K562 (cell line): ENCODE results near the gene CRABP1. TPM values are rescaled to one million over a fixed set of nuclear protein-coding genes. Genes with fewer than 3 reads are reported as not detected.

Experiments
- ATAC-seq: fragments of 200-7000 bp; cut with Tn5 transposase; 3 replicates; pipeline ENCODE4 v1.9.1; 2020; ENCODE audit warnings: moderate library complexity
- BruUV-seq: library from RNA; stranded (reverse); fragments of 400-500 nt; replicated peaks from 2 replicates; lab custom pipeline; 2021; lab: Mats Ljungman, UMichigan
- CTCF ChIA-PET: fragments of 300-600 bp; formaldehyde crosslinking; extraction: SDS; loops from one replicate; lab custom pipeline; 2021; ENCODE audit warnings: low intra/inter-chr PET ratio; lab: Yijun Ruan, JAX
- POLR2A ChIA-PET: fragments of 300-600, 350-650 bp; sonication (Branson Sonifier 250); formaldehyde crosslinking; extraction: SDS; loops from one replicate; lab custom pipeline; 2021; ENCODE audit warnings: antibody characterized with exemption, inconsistent platforms; lab: Yijun Ruan, JAX
- DNase-seq, 4 experiments: peaks; one replicate each; pipeline versions ENCODE4 v3.0.0 to v3.0.0-alpha.2; 2011 to 2018; ENCODE audit warnings: low spot score in 3 of 4, mixed read lengths in 3 of 4; ENCODE audit errors: extremely low read depth in 1 of 4
- FAIRE-seq: peaks from 2 replicates; lab custom pipeline; 2011; peaks lifted over from hg19 to GRCh38; lab: Jason Lieb, UNC
- H2AFZ ChIP-seq: 2 replicates; pipeline ENCODE4 v1.6.0; 2011; ENCODE audit warnings: low read depth, low read length, control low read depth, inconsistent platforms
- H3K27ac ChIP-seq: fragments of 200-600 bp; 3 replicates; pipeline ENCODE4 v1.8.0; 2011; ENCODE audit warnings: low read depth, mild to moderate bottlenecking, control low read depth, inconsistent platforms, low read length, moderate library complexity, mixed read lengths; ENCODE audit errors: extremely low read depth
- H3K27me3 ChIP-seq, 2 experiments: fragments of 300-600 bp in 1 of 2; 2 replicates in 1 of 2; 3 replicates in 1 of 2; pipeline versions ENCODE4 v1.6.0 to v1.8.0; 2011; ENCODE audit warnings: inconsistent platforms in 2 of 2, low read length in 2 of 2, mild to moderate bottlenecking in 1 of 2, mixed read lengths in 1 of 2, moderate library complexity in 1 of 2; ENCODE audit not compliant: control insufficient read depth in 2 of 2, insufficient read depth in 2 of 2
- H3K36me3 ChIP-seq: fragments of 300-600 bp; 3 replicates; pipeline ENCODE4 v1.8.0; 2011; ENCODE audit warnings: mild to moderate bottlenecking, low read length, inconsistent platforms; ENCODE audit not compliant: control insufficient read depth, insufficient read depth
- H3K4me1 ChIP-seq, 2 experiments: fragments of 200-600 bp in 1 of 2; replicated peaks in 1 of 2; 2 replicates in 1 of 2; 3 replicates in 1 of 2; pipeline versions ENCODE4 v1.5.1 to v1.8.0; 2011; ENCODE audit warnings: inconsistent platforms in 2 of 2, low read length in 2 of 2, mild to moderate bottlenecking in 1 of 2, mixed read lengths in 1 of 2, moderate library complexity in 1 of 2; ENCODE audit not compliant: control insufficient read depth in 2 of 2, insufficient read depth in 2 of 2
- H3K4me2 ChIP-seq: 2 replicates; pipeline ENCODE4 v1.6.1; 2011; ENCODE audit warnings: low read length, control low read depth, inconsistent platforms, mixed read lengths; ENCODE audit not compliant: insufficient read depth
- H3K4me3 ChIP-seq: fragments of 200-600 bp; sonication (generic), shearing (Covaris generic); 2 replicates; pipeline ENCODE4 v1.5.1; 2016; ENCODE audit warnings: control low read depth, inconsistent platforms
- H3K79me2 ChIP-seq: fragments of 200-600 bp; 3 replicates; pipeline ENCODE4 v1.8.0; 2011; ENCODE audit warnings: low read length, inconsistent platforms; ENCODE audit not compliant: control insufficient read depth, insufficient read depth
- H3K9ac ChIP-seq, 2 experiments: 2 replicates each; pipeline versions ENCODE4 v1.6.0 to v1.6.1; 2011; ENCODE audit warnings: low read depth in 2 of 2, low read length in 2 of 2, control low read depth in 1 of 2, inconsistent platforms in 1 of 2, mild to moderate bottlenecking in 1 of 2, mixed read lengths in 1 of 2; ENCODE audit not compliant: insufficient read depth in 1 of 2
- H3K9me1 ChIP-seq: one replicate; pipeline ENCODE4 v1.6.0; 2011; ENCODE audit warnings: inconsistent platforms, mild to moderate bottlenecking, low read length, moderate library complexity; ENCODE audit not compliant: control insufficient read depth, insufficient read depth
- H3K9me3 ChIP-seq: replicated peaks from 2 replicates; pipeline ENCODE4 v1.5.1; 2011; ENCODE audit warnings: low read depth, low read length, inconsistent platforms; ENCODE audit not compliant: control insufficient read depth, insufficient read depth
- H4K20me1 ChIP-seq: replicated peaks from 2 replicates; pipeline ENCODE4 v1.6.1; 2011; ENCODE audit warnings: low read length, inconsistent platforms, mixed read lengths; ENCODE audit not compliant: control insufficient read depth, insufficient read depth
- CTBP1 ChIP-seq: fragments of 450-650 bp; IDR thresholded peaks from 2 replicates; pipeline ENCODE4 v1.6.1; 2016; ENCODE audit warnings: borderline replicate concordance
- HDAC3 ChIP-seq: fragments of 450-650 bp; IDR thresholded peaks from 2 replicates; pipeline ENCODE4 v1.6.1; 2018; ENCODE audit warnings: borderline replicate concordance, mild to moderate bottlenecking, moderate library complexity; ENCODE audit not compliant: partially characterized antibody
- NCOR1 ChIP-seq: fragments of 450-650 bp; IDR thresholded peaks from 2 replicates; pipeline ENCODE4 v1.6.1; 2016; ENCODE audit warnings: mild to moderate bottlenecking, moderate library complexity
- NRF1 ChIP-seq, 2 experiments: fragments of 450-650 bp; IDR thresholded peaks in 1 of 2; conservative IDR thresholded peaks in 1 of 2; 2 replicates each; pipeline ENCODE4 v1.6.1; 2014; ENCODE audit warnings: mild to moderate bottlenecking in 2 of 2
- RBM39 ChIP-seq: fragments of 200-400 bp; formaldehyde crosslinking; optimal IDR thresholded peaks from 2 replicates; pipeline ENCODE3; 2018; ENCODE audit warnings: low read depth, low read length
- TEAD1 ChIP-seq, 2 experiments: fragments of 450-650 bp in 1 of 2; sonication (generic) in 1 of 2; formaldehyde crosslinking; IDR thresholded peaks; 2 replicates each; pipeline versions ENCODE4 v1.4.0 to v1.8.0; 2020 to 2022; ENCODE audit warnings: mild to moderate bottlenecking in 2 of 2, missing genetic modification reagents in 1 of 2
- ZNF75A ChIP-seq: fragments of 450-650 bp; formaldehyde crosslinking; IDR thresholded peaks from 2 replicates; pipeline ENCODE4 v1.4.0; 2020; ENCODE audit warnings: mild to moderate bottlenecking
- WGBS: fragments of 100-300 bp; shearing (Covaris generic); methylation state at CpG from one replicate; pipeline ENCODE4 v1.1.6; 2016; ENCODE audit warnings: low coverage, mixed read lengths; ENCODE audit not compliant: insufficient coverage; ENCODE audit errors: missing lambda C conversion rate; 5-methylcytosine and 5-hydroxymethylcytosine counted together
- in situ Hi-C: fragments of 300-500 bp; cut with MboI; formaldehyde crosslinking; loops from 4 replicates; pipeline ENCODE4 v1.15.0; 2018; ENCODE audit warnings: inconsistent platforms, mixed read lengths
- intact Hi-C: fragments of 100-400 bp; cut with micrococcal nuclease; formaldehyde crosslinking; loops from 2 replicates; pipeline ENCODE4 v1.14.2; 2022
- polyA plus RNA-seq, 8 experiments: library from polyadenylated mRNA; depleted of rRNA in 4 of 8; stranded (reverse) in 5 of 8; unstranded in 3 of 8; fragments of >200 nt; fragmentation: Nextera tagmentation in 2 of 8; fragmentation: Illumina TruSeq in 1 of 8; extraction: Ambion mirVana in 2 of 8; extraction: Trizol in 1 of 8; gene quantifications; 2 replicates each; pipeline versions ENCODE4 v1.2.1 to v1.2.3, GENCODE V29; 2011 to 2014; ENCODE audit warnings: inconsistent platforms in 1 of 8, missing spikeins in 1 of 8
- total RNA-seq, 7 experiments: library from RNA; depleted of rRNA in 6 of 7; stranded (reverse); fragments of >200 nt in 6 of 7; fragmentation: Illumina TruSeq in 2 of 7; extraction: Trizol in 2 of 7; gene quantifications; 2 replicates each; pipeline versions ENCODE4 v1.2.1 to v1.2.3, GENCODE V29; 2011 to 2021; ENCODE audit warnings: low replicate concordance in 1 of 7
- TF ChIP-seq, protein P1 (sequence below): fragments of 450-650 bp; IDR thresholded peaks from 2 replicates; pipeline ENCODE4 v1.6.1; 2016
- TF ChIP-seq, protein P2 (sequence below): fragments of 250-450 bp; sonication (Bioruptor Pico); IDR thresholded peaks from 2 replicates; pipeline ENCODE4 v1.4.0; 2020

The CRABP1 gene
- total and polyA plus RNA-seq, 9 of the 15 experiments (the other 6 are each of a cell fraction or from before 2014, with no cell fraction given) = 0.60 TPM; not detected in 8

DNA sequence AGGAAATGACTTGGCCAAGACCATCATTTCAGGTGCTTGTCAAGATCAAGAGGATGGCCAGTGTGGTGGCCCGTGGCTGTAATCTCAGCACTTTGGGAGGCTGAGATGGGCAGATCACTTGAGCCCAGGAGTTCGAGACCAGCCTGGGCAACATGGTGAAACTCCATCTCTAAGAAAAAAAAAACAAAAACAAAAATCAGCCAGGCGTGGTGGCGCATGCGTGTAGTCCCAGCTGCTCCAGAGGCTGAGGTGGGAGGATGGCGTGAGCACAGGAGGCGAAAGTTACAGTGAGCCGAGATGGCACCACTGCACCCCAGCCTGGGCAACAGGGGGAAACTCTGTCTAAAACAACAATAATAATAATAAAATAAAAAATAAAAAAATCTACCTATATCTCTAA lies 15.0 kb downstream of the CRABP1 start:
- Histone ChIP-seq H3K27ac (no peak overlapping the region), H3K4me2 (no peak overlapping the region), H2AFZ (no peak overlapping the region), H3K9me3 (no peaks in the 10 kb centered on the region; the same call in 1 of the 2 replicates), H3K27me3 (peaks cover 5 to 6% of the 10 kb centered on the region in 2 experiments; a peak in 4 of 5 replicates), H4K20me1 (no peaks in the 10 kb centered on the region), H3K4me1 (no peaks in the 10 kb centered on the region), H3K36me3 (no peaks in the 10 kb centered on the region), H3K79me2 (no peaks in the 10 kb centered on the region), H3K9me1 (no peaks in the 10 kb centered on the region), H3K4me3 (no peak overlapping the region), H3K9ac (no peak overlapping the region)
- BruUV-seq = no TSS peak
- no peak for DNase-seq
- ATAC-seq = no peak
- no peak for FAIRE-seq
- TF ChIP-seq, protein P1, sequence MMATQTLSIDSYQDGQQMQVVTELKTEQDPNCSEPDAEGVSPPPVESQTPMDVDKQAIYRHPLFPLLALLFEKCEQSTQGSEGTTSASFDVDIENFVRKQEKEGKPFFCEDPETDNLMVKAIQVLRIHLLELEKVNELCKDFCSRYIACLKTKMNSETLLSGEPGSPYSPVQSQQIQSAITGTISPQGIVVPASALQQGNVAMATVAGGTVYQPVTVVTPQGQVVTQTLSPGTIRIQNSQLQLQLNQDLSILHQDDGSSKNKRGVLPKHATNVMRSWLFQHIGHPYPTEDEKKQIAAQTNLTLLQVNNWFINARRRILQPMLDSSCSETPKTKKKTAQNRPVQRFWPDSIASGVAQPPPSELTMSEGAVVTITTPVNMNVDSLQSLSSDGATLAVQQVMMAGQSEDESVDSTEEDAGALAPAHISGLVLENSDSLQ = 0 out of 2 replicates have a peak, but pooled peaks have one; percentile 13
- TF ChIP-seq, protein P2, sequence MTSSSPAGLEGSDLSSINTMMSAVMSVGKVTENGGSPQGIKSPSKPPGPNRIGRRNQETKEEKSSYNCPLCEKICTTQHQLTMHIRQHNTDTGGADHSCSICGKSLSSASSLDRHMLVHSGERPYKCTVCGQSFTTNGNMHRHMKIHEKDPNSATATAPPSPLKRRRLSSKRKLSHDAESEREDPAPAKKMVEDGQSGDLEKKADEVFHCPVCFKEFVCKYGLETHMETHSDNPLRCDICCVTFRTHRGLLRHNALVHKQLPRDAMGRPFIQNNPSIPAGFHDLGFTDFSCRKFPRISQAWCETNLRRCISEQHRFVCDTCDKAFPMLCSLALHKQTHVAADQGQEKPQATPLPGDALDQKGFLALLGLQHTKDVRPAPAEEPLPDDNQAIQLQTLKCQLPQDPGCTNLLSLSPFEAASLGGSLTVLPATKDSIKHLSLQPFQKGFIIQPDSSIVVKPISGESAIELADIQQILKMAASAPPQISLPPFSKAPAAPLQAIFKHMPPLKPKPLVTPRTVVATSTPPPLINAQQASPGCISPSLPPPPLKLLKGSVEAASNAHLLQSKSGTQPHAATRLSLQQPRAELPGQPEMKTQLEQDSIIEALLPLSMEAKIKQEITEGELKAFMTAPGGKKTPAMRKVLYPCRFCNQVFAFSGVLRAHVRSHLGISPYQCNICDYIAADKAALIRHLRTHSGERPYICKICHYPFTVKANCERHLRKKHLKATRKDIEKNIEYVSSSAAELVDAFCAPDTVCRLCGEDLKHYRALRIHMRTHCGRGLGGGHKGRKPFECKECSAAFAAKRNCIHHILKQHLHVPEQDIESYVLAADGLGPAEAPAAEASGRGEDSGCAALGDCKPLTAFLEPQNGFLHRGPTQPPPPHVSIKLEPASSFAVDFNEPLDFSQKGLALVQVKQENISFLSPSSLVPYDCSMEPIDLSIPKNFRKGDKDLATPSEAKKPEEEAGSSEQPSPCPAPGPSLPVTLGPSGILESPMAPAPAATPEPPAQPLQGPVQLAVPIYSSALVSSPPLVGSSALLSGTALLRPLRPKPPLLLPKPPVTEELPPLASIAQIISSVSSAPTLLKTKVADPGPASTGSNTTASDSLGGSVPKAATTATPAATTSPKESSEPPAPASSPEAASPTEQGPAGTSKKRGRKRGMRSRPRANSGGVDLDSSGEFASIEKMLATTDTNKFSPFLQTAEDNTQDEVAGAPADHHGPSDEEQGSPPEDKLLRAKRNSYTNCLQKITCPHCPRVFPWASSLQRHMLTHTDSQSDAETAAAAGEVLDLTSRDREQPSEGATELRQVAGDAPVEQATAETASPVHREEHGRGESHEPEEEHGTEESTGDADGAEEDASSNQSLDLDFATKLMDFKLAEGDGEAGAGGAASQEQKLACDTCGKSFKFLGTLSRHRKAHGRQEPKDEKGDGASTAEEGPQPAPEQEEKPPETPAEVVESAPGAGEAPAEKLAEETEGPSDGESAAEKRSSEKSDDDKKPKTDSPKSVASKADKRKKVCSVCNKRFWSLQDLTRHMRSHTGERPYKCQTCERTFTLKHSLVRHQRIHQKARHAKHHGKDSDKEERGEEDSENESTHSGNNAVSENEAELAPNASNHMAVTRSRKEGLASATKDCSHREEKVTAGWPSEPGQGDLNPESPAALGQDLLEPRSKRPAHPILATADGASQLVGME (CRISPR knock-in tag) = 0 out of 2 replicates have a peak, but pooled peaks have one; percentile 31
- TF ChIP-seq TEAD1 (CRISPR knock-in tag; IDR thresholded peaks at IDR 0.05) (no peak), NCOR1 (no peak), HDAC3 (no peak), NRF1 (conservative IDR thresholded peaks at IDR 0.05 in 1 of 2, IDR thresholded peaks at IDR 0.05 in 1 of 2) (peak; percentile 73 to 77), RBM39 (no peak), CTBP1 (peak; percentile 58; the same call in 1 of the 2 replicates), ZNF75A (no peak)
- WGBS = 16% methylated on average over 8 of the region's 8 CpGs
- intact Hi-C loops = no loop called here
- in situ Hi-C loops = no loop called here
- ChIA-PET CTCF (no interaction called here), POLR2A (no interaction called here)
